AML-193 (cell line): ENCODE measurements around the gene HNRNPUL2.
"Not testable (repeated sequence)": the region's sequence is repeated elsewhere in the genome, so short reads cannot be mapped to it uniquely, and the experiment has no call there.

Experiments
- DNase-seq, 2 experiments: peaks; one replicate each; lab custom pipeline; 2025; lab: John Stamatoyannopoulos, UW

Gene HNRNPUL2

GRCh38 chr11:62703921-62704320 lies 23.3 kb downstream of the HNRNPUL2 start:
- not testable (repeated sequence) for DNase-seq

- no peak for DNase-seq
These were observed 25.0 kb downstream of the HNRNPUL2 start for GRCh38 chr11:62702246-62702645.

GRCh38 chr11:62694455-62695167 lies 32.6 kb downstream of the HNRNPUL2 start:
- peak; percentile 64 to 65 for DNase-seq

- DNase-seq = not testable (repeated sequence)
These were observed 33.6 kb downstream of the HNRNPUL2 start for GRCh38 chr11:62693624-62694023.

- DNase-seq = no peak
These were observed 37.7 kb downstream of the HNRNPUL2 start, which contains the start of gene LRRN4CL for GRCh38 chr11:62689421-62690183. Gene LRRN4CL (minus strand): TSS chr11:62689530. CDS start chr11:62688508, 1,022 bp downstream.

GRCh38 chr11:62688491-62688890 lies 38.8 kb downstream of the HNRNPUL2 start:
- no peak for DNase-seq

GRCh38 chr11:62687508-62688396 lies 39.5 kb downstream of the HNRNPUL2 start:
- DNase-seq = no peak

- DNase-seq = no peak
These were observed 44.7 kb downstream of the HNRNPUL2 start for GRCh38 chr11:62682518-62682917.

GRCh38 chr11:62680825-62681240 lies 46.4 kb downstream of the HNRNPUL2 start:
- DNase-seq = peak; percentile 71 to 73

- peak; percentile 78 to 81 for DNase-seq
These were observed 48.2 kb downstream of the HNRNPUL2 start, which contains the start of gene UBXN1 for GRCh38 chr11:62678770-62679696. Gene UBXN1 (minus strand): TSS chr11:62679073. CDS start chr11:62678923, 150 bp downstream.

GRCh38 chr11:62678433-62678769 lies 48.9 kb downstream of the HNRNPUL2 start:
- DNase-seq = no peak

- DNase-seq = no peak
These were observed 49.5 kb downstream of the HNRNPUL2 start for GRCh38 chr11:62677714-62678113.

- no peak for DNase-seq
These were observed 50.1 kb downstream of the HNRNPUL2 start for GRCh38 chr11:62677156-62677555.

GRCh38 chr11:62676698-62677097 lies 50.6 kb downstream of the HNRNPUL2 start:
- no peak for DNase-seq

GRCh38 chr11:62675415-62675814 lies 51.8 kb downstream of the HNRNPUL2 start:
- DNase-seq = not testable (repeated sequence)

- DNase-seq = no peak
These were observed 54.1 kb downstream of the HNRNPUL2 start for GRCh38 chr11:62673196-62673525.

GRCh38 chr11:62671608-62672389 lies 55.5 kb downstream of the HNRNPUL2 start, which contains the start of the genes LBHD1 and UQCC3:
Gene LBHD1 (minus strand): TSS chr11:62672267. CDS start chr11:62670031, 2,236 bp downstream.
Gene UQCC3 (plus strand): TSS chr11:62671673. CDS start chr11:62671746, 73 bp downstream.
- peak; percentile 86 to 88 for DNase-seq

GRCh38 chr11:62671236-62671607 lies 56.0 kb downstream of the HNRNPUL2 start:
- peak; percentile 64 to 67 for DNase-seq

- no peak for DNase-seq
These were observed 57.7 kb downstream of the HNRNPUL2 start for GRCh38 chr11:62669420-62670161.
